ENCODE results near the gene CHRNB4. TPM values are rescaled to one million over a fixed set of nuclear protein-coding genes. Genes with fewer than 3 reads are reported as not detected.
"Not testable (repeated sequence)": the region's sequence is repeated elsewhere in the genome, so short reads cannot be mapped to it uniquely, and the experiment has no call there.

CHRNB4 gene
- total RNA-seq, result not detected in 2 replicates

- no peak for DNase-seq (ENCODE audit: low read depth)
- H3K4me3 ChIP-seq (ENCODE audit: low read depth, low read length), result peak within 1 kb of the TSS; percentile 49
- no peak for TF ChIP-seq CTCF (IDR thresholded peaks at IDR 0.05; ENCODE audit: insufficient read depth, low read depth, low read length)
These were observed at the start of gene CHRNB4 for GRCh38 chr15:78641102-78641748. Gene CHRNB4 (minus strand): TSS chr15:78641210. CDS start chr15:78641133, 77 bp downstream.

- no peak for DNase-seq (ENCODE audit: low read depth)
- H3K4me3 ChIP-seq (ENCODE audit: low read depth, low read length), result no peak overlapping the region
- no peak for TF ChIP-seq CTCF (IDR thresholded peaks at IDR 0.05; ENCODE audit: insufficient read depth, low read depth, low read length)
These were observed 48.6 kb upstream of the CHRNB4 start for GRCh38 chr15:78689626-78690025.

DNA sequence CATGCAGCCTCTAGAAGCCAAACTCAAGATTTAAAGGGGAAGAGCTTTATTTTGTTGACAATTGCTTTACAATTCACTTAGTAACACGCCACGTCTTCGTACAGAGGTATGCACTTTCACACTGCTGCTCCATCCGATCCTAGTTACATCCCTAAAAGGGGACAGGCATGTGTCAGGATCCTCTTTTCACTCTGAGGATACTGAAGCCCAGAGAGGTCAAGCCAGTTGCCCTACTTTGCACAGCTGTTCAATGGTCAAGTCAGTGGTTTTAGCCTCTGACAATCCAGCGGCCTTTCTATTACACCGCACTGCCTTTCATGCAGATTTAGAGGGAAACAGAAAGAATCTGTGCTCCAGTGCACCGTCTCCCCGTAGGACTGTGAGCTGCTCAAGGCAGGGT is 44.9 kb upstream of the CHRNB4 start:
- no peak for DNase-seq (ENCODE audit: low read depth)
- H3K4me3 ChIP-seq (ENCODE audit: low read depth, low read length), result no peak overlapping the region
- TF ChIP-seq CTCF (IDR thresholded peaks at IDR 0.05; ENCODE audit: insufficient read depth, low read depth, low read length), result no peak

- no peak overlapping the region for H3K4me3 ChIP-seq (ENCODE audit: low read depth, low read length)
- DNase-seq (ENCODE audit: low read depth), result no peak
- no peak for TF ChIP-seq CTCF (IDR thresholded peaks at IDR 0.05; ENCODE audit: insufficient read depth, low read depth, low read length)
These were observed 44.3 kb upstream of the CHRNB4 start for GRCh38 chr15:78685159-78685921.

DNA sequence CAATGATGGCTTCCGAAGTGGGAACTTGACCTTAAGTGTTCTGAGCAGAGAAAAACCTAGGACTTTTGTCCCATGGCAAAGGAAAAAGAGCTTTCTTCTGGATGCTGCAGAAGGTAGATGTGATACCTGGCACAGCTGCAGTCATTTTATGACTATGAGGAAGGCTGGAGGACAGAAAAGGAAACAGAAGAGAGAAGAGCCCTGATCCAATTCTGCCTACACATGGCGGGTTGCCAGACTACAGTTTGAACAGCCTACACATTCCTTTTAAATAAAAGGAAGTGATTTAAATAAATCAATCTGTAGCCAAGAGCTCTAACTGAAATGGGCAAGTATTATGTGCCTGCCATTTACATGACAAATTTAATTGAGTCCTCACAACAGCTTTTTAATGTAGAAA is 43.6 kb upstream of the CHRNB4 start:
- H3K4me3 ChIP-seq (ENCODE audit: low read depth, low read length), result no peak overlapping the region
- TF ChIP-seq CTCF (IDR thresholded peaks at IDR 0.05; ENCODE audit: insufficient read depth, low read depth, low read length), result no peak
- DNase-seq (ENCODE audit: low read depth), result no peak

DNA sequence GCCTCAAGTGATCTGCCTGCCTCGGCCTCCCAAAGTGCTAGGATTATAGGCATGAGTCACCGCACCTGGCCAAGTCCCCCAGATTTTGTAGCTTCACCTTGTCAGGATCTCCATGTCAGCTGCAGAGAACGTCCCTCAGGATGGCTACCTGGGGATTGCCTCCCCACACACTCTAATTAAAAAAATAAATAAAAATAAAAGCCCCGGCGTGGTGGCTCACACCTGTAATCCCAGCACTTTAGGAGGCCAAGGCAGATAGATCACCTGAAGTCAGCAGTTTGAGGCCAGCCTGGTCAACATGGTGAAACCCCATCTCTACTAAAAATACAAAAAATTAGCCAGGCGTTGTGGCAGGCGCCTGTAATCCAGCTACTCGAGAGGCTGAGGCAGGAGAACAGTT is 42.6 kb upstream of the CHRNB4 start:
- not testable (repeated sequence) for DNase-seq (ENCODE audit: low read depth); H3K4me3 ChIP-seq (ENCODE audit: low read depth, low read length)

DNA sequence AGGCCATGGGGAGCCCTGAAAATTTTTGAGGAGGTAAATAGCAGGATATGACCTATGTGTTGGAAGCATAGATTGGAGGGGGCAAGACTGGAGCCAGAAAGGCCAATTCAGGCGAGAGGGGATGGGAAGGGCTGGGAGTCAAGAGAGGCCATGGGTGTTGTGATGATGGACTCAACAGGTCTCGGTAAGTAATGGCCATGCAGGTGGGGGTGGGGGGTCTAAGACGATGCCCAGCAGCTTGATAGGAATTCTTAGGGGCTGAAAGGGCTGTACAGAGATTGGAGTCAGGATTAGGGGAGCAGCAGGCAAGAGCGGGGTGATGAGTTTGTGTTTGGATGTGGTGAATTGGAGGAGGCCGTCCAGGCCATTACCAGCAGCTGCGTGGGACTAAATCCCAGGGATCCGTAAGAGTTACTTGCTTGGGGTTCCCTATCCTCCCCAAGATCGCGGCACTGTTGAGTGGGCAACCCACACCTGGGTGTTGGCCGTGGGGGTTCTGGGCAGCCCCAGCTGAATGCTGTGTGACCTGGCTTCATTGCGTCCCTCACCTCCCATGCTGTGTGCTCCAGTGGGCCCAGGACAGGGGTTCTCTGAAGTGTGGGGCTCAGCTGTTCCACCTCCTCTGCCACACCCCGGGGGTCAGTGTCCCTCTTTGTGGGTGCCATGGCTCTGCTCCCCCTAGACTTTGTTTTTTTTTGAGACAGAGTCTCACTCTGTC is 41.8 kb upstream of the CHRNB4 start:
- TF ChIP-seq CTCF (IDR thresholded peaks at IDR 0.05; ENCODE audit: insufficient read depth, low read depth, low read length), result no peak
- H3K4me3 ChIP-seq (ENCODE audit: low read depth, low read length), result no peak overlapping the region
- no peak for DNase-seq (ENCODE audit: low read depth)
